Stomach (tissue), 4 donors: ENCODE results near the gene PCNP.

Source experiments
- POLR2A ChIP-seq, 4 donors: fragments of 450-650 bp; IDR thresholded peaks; one replicate each; pipeline ENCODE4 v1.6.1; 2016; ENCODE audit warnings: antibody characterized with exemption in 4 of 4, control low read depth in 2 of 4, mild to moderate bottlenecking in 1 of 4, moderate library complexity in 1 of 4
- POLR2AphosphoS5 ChIP-seq, 3 donors: sonication (generic); formaldehyde crosslinking; IDR thresholded peaks; one replicate each; pipeline ENCODE4 v1.6.1; 2016; ENCODE audit warnings: antibody characterized with exemption in 3 of 3

GRCh38 chr3:101638261-101638745 lies 64.3 kb downstream of the PCNP start:
- no peak for TF ChIP-seq POLR2A (IDR thresholded peaks at IDR 0.05)
- TF ChIP-seq POLR2AphosphoS5 (IDR thresholded peaks at IDR 0.05) = no peak
